T-helper 1 cell treated with Interleukin-12 subunit alpha and Interleukin-12 subunit beta and Interleukin-4 antibody, amounts not matched to agents 30 μg/mL and 1 μg/mL, for 36 hours (primary cell): ENCODE measurements around the gene CTSC.

ENCODE experiments used
- H3K27ac Mint-ChIP-seq: one replicate; pipeline ENCODE4 v1.8.0; 2021; ENCODE audit warnings: mild to moderate bottlenecking, mixed read lengths
- H3K27me3 Mint-ChIP-seq: one replicate; pipeline ENCODE4 v1.8.0; 2021; ENCODE audit warnings: low read depth, mixed read lengths
- H3K36me3 Mint-ChIP-seq: one replicate; pipeline ENCODE4 v1.8.0; 2021; ENCODE audit warnings: low read depth, mixed read lengths
- H3K4me1 Mint-ChIP-seq: one replicate; pipeline ENCODE4 v1.8.0; 2021; ENCODE audit warnings: low read depth, mixed read lengths
- H3K4me3 Mint-ChIP-seq: one replicate; pipeline ENCODE4 v1.8.0; 2021; ENCODE audit warnings: mild to moderate bottlenecking, moderate library complexity, mixed read lengths
- H3K9me3 Mint-ChIP-seq: one replicate; pipeline ENCODE4 v1.8.0; 2021; ENCODE audit warnings: mixed read lengths

CTSC gene

DNA sequence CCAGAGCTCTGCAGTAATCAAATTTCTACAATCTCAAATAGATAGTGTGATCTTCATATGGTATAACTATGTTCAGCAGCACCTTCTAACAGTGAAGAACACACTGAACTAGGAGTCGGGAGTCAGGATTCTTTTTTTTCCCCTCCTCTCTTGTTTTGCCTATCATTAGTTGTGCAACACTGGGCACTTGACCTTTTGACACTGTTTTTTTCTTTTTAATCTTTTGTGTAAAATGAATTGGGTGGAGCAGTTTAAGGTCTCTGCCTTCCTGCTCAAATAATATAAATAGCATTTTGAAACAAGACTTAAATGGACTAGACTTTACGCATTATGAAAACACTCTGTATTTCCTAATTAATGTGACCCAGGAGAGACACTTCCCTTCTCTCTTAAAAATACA is 39.7 kb downstream of the CTSC start:
- Mint-ChIP-seq H3K9me3 (no peaks in the 10 kb centered on the region), H3K27me3 (no peaks in the 10 kb centered on the region), H3K36me3 (peaks cover 77% of the 10 kb centered on the region), H3K27ac (no peak overlapping the region), H3K4me3 (no peak overlapping the region), H3K4me1 (peaks cover 37% of the 10 kb centered on the region)

DNA sequence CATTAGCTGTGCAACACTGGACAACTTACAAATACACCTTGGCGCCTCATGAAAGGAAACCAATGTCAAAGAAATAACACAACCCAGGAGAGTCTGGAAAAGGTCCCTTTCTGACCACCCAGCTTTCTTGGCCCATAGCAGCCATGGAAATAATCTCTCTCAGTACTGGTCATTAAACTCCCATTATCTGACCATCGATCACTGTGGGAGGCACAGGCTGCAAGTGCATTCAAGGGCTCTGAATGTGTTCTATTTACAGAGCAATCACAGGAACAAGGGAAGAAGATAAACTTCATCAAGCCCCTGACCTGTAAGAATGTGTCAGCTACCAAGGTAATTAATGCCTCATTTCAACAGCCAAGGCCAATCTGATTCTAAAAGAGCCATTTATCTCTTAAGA is 40.1 kb downstream of the CTSC start:
- Mint-ChIP-seq H3K4me1 (peaks cover 33% of the 10 kb centered on the region), H3K27me3 (no peaks in the 10 kb centered on the region), H3K36me3 (peaks cover 77% of the 10 kb centered on the region)

DNA sequence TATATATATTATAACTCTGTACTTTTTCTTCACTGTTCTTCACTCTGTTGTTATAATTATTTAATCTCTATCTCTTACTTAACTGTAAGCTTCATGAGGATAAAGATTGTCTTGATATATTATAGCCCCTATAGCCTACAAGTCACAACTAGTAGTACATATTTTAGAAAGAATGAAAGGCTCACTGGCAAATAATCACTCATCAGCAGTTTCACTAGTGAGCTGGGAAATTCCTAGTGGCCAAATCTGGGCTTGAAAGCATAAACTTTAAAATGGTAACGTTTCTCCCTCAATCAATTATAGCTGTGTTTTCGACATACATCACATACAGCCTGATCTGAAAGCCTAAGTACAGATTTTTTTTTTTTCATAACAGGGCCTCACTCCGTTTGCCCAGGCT is 42.5 kb downstream of the CTSC start:
- peaks cover 21% of the 10 kb centered on the region for H3K4me1 Mint-ChIP-seq
- H3K4me3 Mint-ChIP-seq, result no peak overlapping the region
- peaks cover 70% of the 10 kb centered on the region for H3K36me3 Mint-ChIP-seq
- no peaks in the 10 kb centered on the region for H3K9me3 Mint-ChIP-seq
- no peak overlapping the region for H3K27ac Mint-ChIP-seq
- H3K27me3 Mint-ChIP-seq, result no peaks in the 10 kb centered on the region

More for the DNA sequence above, 40.1 kb downstream of the CTSC start:
- Mint-ChIP-seq H3K9me3 (no peaks in the 10 kb centered on the region), H3K4me3 (no peak overlapping the region), H3K27ac (no peak overlapping the region)

DNA sequence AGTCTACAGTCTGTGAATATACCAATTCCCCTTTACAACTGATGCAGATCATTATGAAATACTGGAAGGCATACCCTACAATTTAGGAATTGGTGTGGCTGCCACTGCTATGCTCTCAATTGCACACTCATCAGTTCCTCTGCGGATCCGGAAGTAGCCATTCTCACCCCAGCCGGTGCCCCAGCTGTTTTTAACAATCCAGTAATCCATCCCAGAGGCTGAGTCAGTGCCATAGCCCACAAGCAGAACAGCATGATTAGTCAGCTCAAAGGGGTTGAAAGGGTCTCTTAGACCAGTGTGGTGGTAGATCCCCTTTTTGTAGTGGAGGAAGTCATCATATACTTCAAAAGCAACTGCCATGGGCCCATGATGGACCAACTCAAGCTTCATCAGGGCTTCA is 43.6 kb downstream of the CTSC start:
- Mint-ChIP-seq H3K27ac (no peak overlapping the region), H3K27me3 (no peaks in the 10 kb centered on the region)

DNA sequence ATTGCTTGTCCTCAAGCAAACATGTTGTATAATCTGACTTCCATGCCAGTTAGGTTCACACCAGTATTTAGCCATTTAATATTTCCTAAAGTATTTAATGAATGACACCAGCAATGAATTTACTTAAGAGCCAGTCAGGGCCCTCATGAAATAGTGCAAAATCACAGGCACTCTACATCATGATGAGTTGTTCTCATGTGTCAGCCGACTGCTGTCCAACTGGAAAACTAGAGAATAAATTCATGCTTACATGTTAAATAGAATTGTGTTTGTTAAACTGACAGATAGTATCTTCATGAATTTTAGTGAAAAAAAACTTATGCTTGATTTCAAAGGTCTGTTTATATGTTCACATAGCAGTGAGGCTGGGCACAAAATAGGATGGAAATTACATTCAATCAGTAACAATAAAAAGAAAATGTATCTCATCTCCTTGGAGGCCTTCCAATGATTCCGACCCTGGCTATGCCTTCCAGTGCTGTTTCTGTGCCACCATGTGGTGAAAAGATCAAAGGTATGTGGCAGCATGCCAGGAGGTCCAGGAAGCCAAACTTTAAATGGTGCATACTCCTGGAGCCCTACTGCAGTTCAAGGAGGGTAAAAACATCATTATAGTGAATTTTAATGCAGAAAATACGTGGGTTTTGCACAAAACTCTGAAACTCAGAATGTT is 45.2 kb downstream of the CTSC start:
- H3K4me1 Mint-ChIP-seq, result peaks cover 14% of the 10 kb centered on the region
- no peaks in the 10 kb centered on the region for H3K9me3 Mint-ChIP-seq
- no peak overlapping the region for H3K4me3 Mint-ChIP-seq
- no peaks in the 10 kb centered on the region for H3K27me3 Mint-ChIP-seq
- no peak overlapping the region for H3K27ac Mint-ChIP-seq
- H3K36me3 Mint-ChIP-seq, result peaks cover 72% of the 10 kb centered on the region

More for the DNA sequence above, 43.6 kb downstream of the CTSC start:
- H3K36me3 Mint-ChIP-seq, result peaks cover 68% of the 10 kb centered on the region
- H3K4me3 Mint-ChIP-seq, result no peak overlapping the region
- peaks cover 16% of the 10 kb centered on the region for H3K4me1 Mint-ChIP-seq
- no peaks in the 10 kb centered on the region for H3K9me3 Mint-ChIP-seq

DNA sequence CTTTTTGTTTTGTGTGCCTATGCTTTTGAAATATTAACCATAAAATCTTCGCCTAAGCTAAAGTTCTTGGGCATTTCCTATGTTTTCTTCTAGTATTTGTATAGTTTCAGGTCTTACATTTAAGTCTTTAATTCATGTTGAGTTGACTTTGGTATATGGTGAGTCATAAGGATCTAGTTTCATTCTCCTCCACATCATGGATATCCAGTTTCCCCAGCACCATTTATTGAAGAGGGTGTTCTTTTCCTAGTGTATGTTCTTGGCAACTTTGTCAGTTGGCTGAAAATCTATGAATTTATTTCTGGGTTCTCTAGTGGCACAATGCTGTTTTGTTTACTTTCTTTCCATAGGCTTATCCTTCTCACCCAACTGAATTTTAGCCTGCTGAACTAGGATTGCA is 49.0 kb downstream of the CTSC start:
- H3K27ac Mint-ChIP-seq, result no peak overlapping the region
- H3K9me3 Mint-ChIP-seq, result no peaks in the 10 kb centered on the region
- H3K4me1 Mint-ChIP-seq, result peaks cover 5% of the 10 kb centered on the region
- no peaks in the 10 kb centered on the region for H3K27me3 Mint-ChIP-seq
- no peak overlapping the region for H3K4me3 Mint-ChIP-seq
- H3K36me3 Mint-ChIP-seq, result peaks cover 60% of the 10 kb centered on the region

DNA sequence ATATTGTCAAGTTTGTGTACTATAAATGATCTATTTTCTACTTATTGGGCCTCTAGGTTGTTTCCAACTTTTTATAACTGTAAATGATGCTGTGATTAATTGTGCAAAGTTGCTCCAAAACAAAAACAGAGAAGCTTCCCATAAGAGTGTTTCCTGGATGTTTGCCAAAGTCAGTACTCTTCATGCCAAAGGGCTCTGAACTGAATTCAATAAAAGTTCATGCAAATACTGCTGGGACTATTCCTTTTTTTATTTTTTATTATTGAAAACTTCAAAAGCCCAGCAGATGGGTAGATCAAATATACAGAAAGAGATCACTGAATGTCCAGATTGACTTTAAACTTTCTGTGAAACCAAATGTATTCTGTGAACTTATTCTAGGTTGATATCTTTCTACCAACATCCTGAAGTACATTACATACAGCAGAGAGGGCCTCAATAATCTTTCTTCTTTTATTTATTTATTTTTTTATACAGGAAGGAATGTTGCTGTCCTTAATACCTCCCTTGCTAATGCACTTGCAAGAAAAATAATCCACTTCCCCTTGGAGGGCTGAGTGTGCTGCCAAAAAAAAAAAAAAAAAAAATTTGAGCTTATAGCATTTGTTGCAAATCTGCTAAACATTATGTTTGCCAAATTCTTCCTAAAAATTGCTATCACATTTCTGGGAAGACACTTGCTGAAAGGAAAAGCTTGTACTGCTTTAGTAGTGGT is 53.0 kb downstream of the CTSC start:
- peaks cover 54% of the 10 kb centered on the region for H3K36me3 Mint-ChIP-seq
- H3K27ac Mint-ChIP-seq, result no peak overlapping the region

DNA sequence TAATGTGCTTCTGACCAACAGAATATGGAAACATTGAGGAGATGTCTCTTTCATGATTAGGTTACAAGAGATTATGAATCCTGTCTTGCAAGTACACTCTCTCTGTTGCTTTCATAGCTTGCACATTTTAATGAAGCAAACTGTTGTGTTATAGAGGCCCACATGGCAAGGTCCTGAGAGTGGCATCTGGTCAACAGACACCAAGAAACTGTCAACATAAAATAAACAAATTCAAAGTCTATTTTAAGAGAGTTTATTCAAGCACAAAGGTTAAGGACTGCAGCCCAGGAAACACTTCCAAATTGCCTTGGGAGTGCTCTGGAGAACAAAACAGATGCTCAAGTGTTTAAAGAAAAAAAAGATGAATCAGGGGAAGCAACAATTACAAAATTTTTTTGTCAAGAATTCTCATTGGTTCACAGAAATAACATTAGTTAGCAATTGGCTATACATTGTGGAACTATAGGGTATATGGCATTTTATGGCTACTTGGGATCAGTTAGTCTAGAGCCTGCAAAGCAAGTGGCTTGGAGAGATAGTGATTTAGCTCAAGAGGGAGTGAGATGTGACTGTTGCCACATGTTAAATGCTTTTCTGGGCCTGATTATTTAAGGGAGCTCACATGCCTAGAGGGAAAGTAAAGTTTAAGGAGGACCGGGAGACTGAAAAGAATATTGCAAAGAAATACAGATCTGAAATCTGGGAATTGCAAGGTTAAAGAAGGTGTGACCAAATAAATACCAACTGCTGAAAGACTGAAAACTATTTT is 54.6 kb downstream of the CTSC start:
- no peaks in the 10 kb centered on the region for H3K9me3 Mint-ChIP-seq
- no peak overlapping the region for H3K27ac Mint-ChIP-seq
- H3K4me3 Mint-ChIP-seq, result no peak overlapping the region
- H3K4me1 Mint-ChIP-seq, result peaks cover 2% of the 10 kb centered on the region
- H3K27me3 Mint-ChIP-seq, result no peaks in the 10 kb centered on the region
- peaks cover 49% of the 10 kb centered on the region for H3K36me3 Mint-ChIP-seq

More for the DNA sequence above, 53.0 kb downstream of the CTSC start:
- Mint-ChIP-seq H3K4me3 (no peak overlapping the region), H3K4me1 (peaks cover 2% of the 10 kb centered on the region), H3K27me3 (no peaks in the 10 kb centered on the region), H3K9me3 (no peaks in the 10 kb centered on the region)

DNA sequence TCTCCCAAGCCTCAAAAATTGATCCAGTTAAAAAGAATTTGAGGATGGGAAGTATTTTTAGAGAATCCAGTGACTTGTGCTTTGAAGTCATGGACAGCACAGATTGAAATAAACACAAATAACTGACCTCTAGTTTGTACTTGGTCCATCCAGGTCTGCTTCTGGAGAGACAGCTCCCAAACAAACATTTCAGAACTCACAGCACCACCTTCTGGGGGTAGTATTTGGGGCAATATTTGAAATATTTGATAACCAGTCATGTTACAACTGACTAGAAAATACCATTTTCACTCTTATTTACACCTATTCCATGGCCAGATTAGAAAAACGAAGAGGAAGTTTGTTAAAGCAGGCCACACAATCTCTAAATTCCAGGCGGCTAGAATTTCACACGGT is 56.2 kb downstream of the CTSC start:
- no peaks in the 10 kb centered on the region for H3K27me3 Mint-ChIP-seq
- H3K4me3 Mint-ChIP-seq, result no peak overlapping the region
- peaks cover 37% of the 10 kb centered on the region for H3K36me3 Mint-ChIP-seq
- no peaks in the 10 kb centered on the region for H3K9me3 Mint-ChIP-seq
- H3K4me1 Mint-ChIP-seq, result peaks cover 2% of the 10 kb centered on the region
- no peak overlapping the region for H3K27ac Mint-ChIP-seq

DNA sequence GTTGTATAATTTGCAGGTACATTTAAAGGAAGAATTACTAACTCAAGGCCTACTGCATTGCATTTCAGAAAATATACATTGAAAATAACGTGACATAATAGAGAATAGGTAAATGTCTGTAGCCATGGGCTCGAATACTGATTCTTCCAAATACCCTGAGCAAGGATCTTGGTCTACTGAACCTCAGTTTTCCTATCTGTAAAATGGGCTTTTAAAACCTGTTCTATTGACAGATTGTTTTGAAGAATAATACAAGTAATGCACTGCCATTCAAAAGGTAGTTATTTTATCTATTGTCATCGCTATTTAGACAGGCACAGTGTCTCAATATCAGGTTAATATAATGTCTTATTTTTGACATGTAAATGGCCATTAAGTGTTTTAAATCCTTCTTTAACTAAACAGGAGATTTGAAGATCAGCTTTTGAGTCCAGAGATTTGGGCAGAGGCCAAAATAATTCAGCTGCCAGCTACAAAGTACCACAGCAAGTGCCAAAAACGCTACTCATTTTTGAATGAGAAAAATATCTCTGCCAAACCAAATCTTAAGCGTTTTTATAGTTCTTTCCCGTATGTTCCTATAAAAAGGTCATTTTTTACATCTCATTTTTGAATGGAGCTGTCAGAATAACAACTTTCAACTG is 56.7 kb downstream of the CTSC start:
- peaks cover 2% of the 10 kb centered on the region for H3K4me1 Mint-ChIP-seq
- no peaks in the 10 kb centered on the region for H3K9me3 Mint-ChIP-seq
- no peak overlapping the region for H3K4me3 Mint-ChIP-seq
- no peak overlapping the region for H3K27ac Mint-ChIP-seq
- peaks cover 36% of the 10 kb centered on the region for H3K36me3 Mint-ChIP-seq
- no peaks in the 10 kb centered on the region for H3K27me3 Mint-ChIP-seq

DNA sequence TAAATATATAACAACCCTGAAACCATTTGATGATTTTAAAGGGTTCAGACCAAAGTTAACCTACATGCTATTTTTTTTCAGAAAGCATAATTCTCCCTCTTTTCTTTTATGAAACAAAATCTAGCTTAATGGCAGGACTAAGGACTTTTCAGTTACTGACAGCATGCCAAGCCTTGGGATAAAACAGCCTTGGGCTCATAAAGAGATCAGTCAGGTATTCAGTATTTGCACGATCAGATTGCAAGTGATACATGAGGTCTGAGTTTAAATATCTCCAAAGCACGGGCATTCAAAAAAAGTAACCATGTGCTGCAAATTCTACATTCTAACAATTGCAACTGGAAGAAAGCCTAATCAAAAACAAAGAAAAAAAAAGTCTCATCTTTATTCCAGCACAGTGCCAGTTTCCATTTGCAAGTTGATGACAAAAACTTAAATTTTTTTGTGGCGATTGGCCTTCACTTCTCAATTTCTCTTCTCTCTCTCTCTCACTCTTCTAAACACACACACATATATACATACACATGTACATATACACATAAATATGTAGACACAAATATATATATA is 60.1 kb downstream of the CTSC start:
- H3K9me3 Mint-ChIP-seq, result no peaks in the 10 kb centered on the region
- H3K4me3 Mint-ChIP-seq, result no peak overlapping the region
- H3K27ac Mint-ChIP-seq, result no peak overlapping the region
- H3K4me1 Mint-ChIP-seq, result no peaks in the 10 kb centered on the region
- no peaks in the 10 kb centered on the region for H3K27me3 Mint-ChIP-seq
- H3K36me3 Mint-ChIP-seq, result peaks cover 25% of the 10 kb centered on the region

DNA sequence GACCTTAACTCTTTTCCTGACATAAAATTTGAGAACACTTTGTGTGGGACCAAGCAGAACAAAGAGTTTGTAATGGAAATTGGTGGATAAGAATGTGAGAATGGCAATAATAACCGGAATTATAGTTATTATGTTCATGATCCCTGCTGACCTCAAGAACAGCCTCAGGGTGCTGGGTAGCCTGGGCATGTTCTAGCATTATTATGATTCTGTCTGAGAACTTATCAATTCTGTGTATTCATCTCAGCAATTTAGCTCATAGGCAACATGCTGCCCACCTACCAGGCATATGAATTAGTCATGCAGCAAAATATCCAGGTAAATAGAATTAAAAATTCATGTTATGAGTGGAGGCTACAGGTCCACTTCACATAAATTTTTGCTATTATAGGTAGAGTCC is 61.9 kb downstream of the CTSC start:
- no peaks in the 10 kb centered on the region for H3K9me3 Mint-ChIP-seq
- peaks cover 16% of the 10 kb centered on the region for H3K36me3 Mint-ChIP-seq
- H3K4me1 Mint-ChIP-seq, result no peaks in the 10 kb centered on the region
- no peak overlapping the region for H3K4me3 Mint-ChIP-seq
- no peak overlapping the region for H3K27ac Mint-ChIP-seq
- H3K27me3 Mint-ChIP-seq, result no peaks in the 10 kb centered on the region

DNA sequence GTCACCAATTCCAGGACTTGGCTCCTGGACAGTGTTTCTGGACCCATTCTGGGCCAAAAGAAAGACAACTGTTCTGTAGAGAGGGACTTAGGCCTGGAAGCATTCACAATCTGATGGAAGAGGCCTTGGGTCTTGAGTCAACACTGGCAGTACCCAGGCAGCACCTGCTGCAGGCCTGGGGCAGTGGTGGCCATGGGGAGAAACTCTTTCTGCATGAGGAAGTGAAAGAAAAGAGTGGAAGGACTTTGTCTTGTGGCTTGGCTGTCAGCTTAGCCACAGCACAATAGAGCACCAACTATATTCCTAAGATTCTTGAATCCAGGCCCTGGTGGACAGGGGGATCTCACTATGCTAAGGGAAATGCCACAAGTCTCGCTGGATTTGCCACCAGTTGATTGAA is 70.6 kb downstream of the CTSC start:
- Mint-ChIP-seq H3K4me1 (peaks cover 3% of the 10 kb centered on the region), H3K4me3 (no peak overlapping the region), H3K27ac (no peak overlapping the region), H3K9me3 (peaks cover 11% of the 10 kb centered on the region), H3K27me3 (no peaks in the 10 kb centered on the region), H3K36me3 (peaks cover 28% of the 10 kb centered on the region)

DNA sequence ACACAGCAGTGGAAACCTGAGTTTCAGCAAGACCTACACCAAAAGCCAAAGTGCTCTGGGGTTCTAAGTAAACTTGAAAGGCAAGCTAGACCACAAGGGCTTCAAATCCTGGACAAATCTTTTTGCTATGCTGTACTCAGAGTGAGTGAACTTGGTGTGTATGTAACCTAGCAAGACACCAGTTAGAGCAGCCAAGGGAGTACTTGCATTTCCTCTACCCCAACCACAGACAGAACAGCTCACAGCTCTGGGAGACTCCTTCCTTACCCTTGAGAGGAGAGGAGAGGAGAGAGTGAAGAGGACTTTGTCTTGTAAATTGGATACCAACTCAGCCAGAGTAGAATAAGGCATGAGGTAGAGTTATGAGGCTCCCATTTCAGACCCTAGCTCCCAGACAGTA is 71.4 kb downstream of the CTSC start:
- peaks cover 19% of the 10 kb centered on the region for H3K9me3 Mint-ChIP-seq
- no peak overlapping the region for H3K27ac Mint-ChIP-seq

More for the DNA sequence above, 71.4 kb downstream of the CTSC start:
- Mint-ChIP-seq H3K4me3 (no peak overlapping the region), H3K36me3 (peaks cover 34% of the 10 kb centered on the region), H3K4me1 (peaks cover 3% of the 10 kb centered on the region), H3K27me3 (no peaks in the 10 kb centered on the region)
